HG03175 (cell line): ENCODE measurements around the gene ZNF326.
A peak's percentile ranks its signal among the peaks of the same experiment; 100 is the strongest.
"Not testable (repeated sequence)": the region's sequence is repeated elsewhere in the genome, so short reads cannot be mapped to it uniquely, and the experiment has no call there.

Experiments
- ATAC-seq: cut with Tn5 transposase; IDR thresholded peaks from one replicate; pipeline ENCODE4 v1.9.1; 2021; ENCODE audit warnings: mild to moderate bottlenecking, moderate library complexity; ENCODE audit not compliant: unreplicated experiment

The ZNF326 gene

GRCh38 chr1:89965193-89965768 lies 29.6 kb upstream of the ZNF326 start:
- ATAC-seq: no peak

GRCh38 chr1:89966656-89967055 lies 28.3 kb upstream of the ZNF326 start:
- no peak for ATAC-seq

- no peak for ATAC-seq
Measured at GRCh38 chr1:89971600-89971999, 23.3 kb upstream of the ZNF326 start.

- no peak for ATAC-seq
Measured at GRCh38 chr1:89972024-89972423, 22.9 kb upstream of the ZNF326 start.

GRCh38 chr1:89973471-89974127 lies 21.3 kb upstream of the ZNF326 start:
- ATAC-seq: no peak

GRCh38 chr1:89974256-89974655 lies 20.7 kb upstream of the ZNF326 start:
- no peak for ATAC-seq

GRCh38 chr1:89974696-89975470 lies 20.0 kb upstream of the ZNF326 start:
- ATAC-seq: no peak

GRCh38 chr1:89975540-89976125 lies 19.3 kb upstream of the ZNF326 start:
- ATAC-seq: no peak

- ATAC-seq: no peak
Measured at GRCh38 chr1:89978755-89979154, 16.2 kb upstream of the ZNF326 start.

GRCh38 chr1:89980605-89981004 lies 14.3 kb upstream of the ZNF326 start:
- no peak for ATAC-seq

GRCh38 chr1:89982846-89983245 lies 12.1 kb upstream of the ZNF326 start:
- not testable (repeated sequence) for ATAC-seq

GRCh38 chr1:89984564-89985116 lies 10.3 kb upstream of the ZNF326 start:
- ATAC-seq: not testable (repeated sequence)

GRCh38 chr1:89986020-89986419 lies 8.9 kb upstream of the ZNF326 start:
- ATAC-seq: no peak

- peak; percentile 78 for ATAC-seq
Measured at GRCh38 chr1:89987159-89987819, 7.6 kb upstream of the ZNF326 start.

GRCh38 chr1:89989099-89989498 lies 5.8 kb upstream of the ZNF326 start:
- ATAC-seq: no peak

- ATAC-seq: no peak
Measured at GRCh38 chr1:89989799-89990198, 5.1 kb upstream of the ZNF326 start.

GRCh38 chr1:89990976-89991831 lies 3.7 kb upstream of the ZNF326 start:
- no peak for ATAC-seq

- ATAC-seq: no peak
Measured at GRCh38 chr1:89993541-89993940, 1.4 kb upstream of the ZNF326 start.

GRCh38 chr1:89994231-89994804 lies 592 bp upstream of the ZNF326 start:
- no peak for ATAC-seq
